NT2/D1 (cell line): ENCODE data around the gene CEBPB.
A peak's percentile ranks its signal among the peaks of the same experiment; 100 is the strongest.

Experiments used
- DNase-seq: peaks from one replicate; pipeline ENCODE4 v3.0.0-alpha.2; 2011; ENCODE audit warnings: low read depth, low spot score
- H3K27me3 ChIP-seq: 2 replicates; pipeline ENCODE4 v1.6.0; 2011; ENCODE audit warnings: mild to moderate bottlenecking; ENCODE audit not compliant: insufficient read length, insufficient read depth
- H3K36me3 ChIP-seq: 2 replicates; pipeline ENCODE4 v1.6.1; 2011; ENCODE audit warnings: mild to moderate bottlenecking, low read length, mixed read lengths; ENCODE audit not compliant: insufficient read depth, insufficient read length
- H3K4me1 ChIP-seq: 2 replicates; pipeline ENCODE4 v1.5.1; 2011; ENCODE audit not compliant: insufficient read depth, insufficient read length
- H3K4me3 ChIP-seq: 2 replicates; pipeline ENCODE4 v1.5.1; 2011; ENCODE audit warnings: low read depth; ENCODE audit not compliant: insufficient read length
- H3K9ac ChIP-seq: 2 replicates; pipeline ENCODE4 v1.6.0; 2011; ENCODE audit warnings: low read depth; ENCODE audit not compliant: insufficient read length
- H3K9me3 ChIP-seq: 2 replicates; pipeline ENCODE4 v1.5.1; 2011; ENCODE audit warnings: mild to moderate bottlenecking, low read length; ENCODE audit not compliant: insufficient read depth
- SUZ12 ChIP-seq: IDR thresholded peaks from 2 replicates; pipeline ENCODE4 v1.6.1; 2011; ENCODE audit not compliant: insufficient read length, insufficient read depth; ENCODE audit errors: extremely low read depth
- YY1 ChIP-seq: IDR thresholded peaks from 2 replicates; pipeline ENCODE4 v1.6.1; 2011; ENCODE audit not compliant: insufficient read length, insufficient read depth
- ZNF274 ChIP-seq: IDR thresholded peaks from 2 replicates; pipeline ENCODE4 v1.6.1; 2011; ENCODE audit warnings: mild to moderate bottlenecking, low read depth, low read length

The CEBPB gene

GRCh38 chr20:50213531-50214106, 23.0 kb downstream of the CEBPB start:
- Histone ChIP-seq H3K36me3 (no peaks in the 10 kb centered on the region), H3K9me3 (no peaks in the 10 kb centered on the region), H3K9ac (no peak overlapping the region), H3K4me1 (peaks cover 9% of the 10 kb centered on the region), H3K27me3 (no peaks in the 10 kb centered on the region), H3K4me3 (no peak overlapping the region)
- TF ChIP-seq ZNF274 (no peak), YY1 (no peak), SUZ12 (no peak)
- DNase-seq: no peak

- Histone ChIP-seq H3K4me1 (peaks cover 14% of the 10 kb centered on the region), H3K9ac (no peak overlapping the region), H3K36me3 (no peaks in the 10 kb centered on the region), H3K4me3 (no peak overlapping the region), H3K9me3 (no peaks in the 10 kb centered on the region), H3K27me3 (no peaks in the 10 kb centered on the region)
- TF ChIP-seq SUZ12: no peak
- TF ChIP-seq YY1: no peak
- TF ChIP-seq ZNF274: no peak
- DNase-seq: no peak
Observed at GRCh38 chr20:50214226-50215024, 23.8 kb downstream of the CEBPB start.

GRCh38 chr20:50215101-50215690, 24.6 kb downstream of the CEBPB start:
- TF ChIP-seq YY1: no peak
- TF ChIP-seq ZNF274: no peak
- no peak for TF ChIP-seq SUZ12
- H3K4me1 ChIP-seq: peaks cover 14% of the 10 kb centered on the region

GRCh38 chr20:50215926-50216325, 25.3 kb downstream of the CEBPB start:
- DNase-seq: no peak
- TF ChIP-seq SUZ12: no peak
- no peak for TF ChIP-seq YY1
- TF ChIP-seq ZNF274: no peak
- Histone ChIP-seq H3K4me3 (no peak overlapping the region), H3K9me3 (no peaks in the 10 kb centered on the region), H3K4me1 (peaks cover 17% of the 10 kb centered on the region), H3K27me3 (no peaks in the 10 kb centered on the region), H3K9ac (peak overlapping the region; percentile 32), H3K36me3 (no peaks in the 10 kb centered on the region)

More at GRCh38 chr20:50215101-50215690, 24.6 kb downstream of the CEBPB start:
- H3K9me3 ChIP-seq: no peaks in the 10 kb centered on the region
- no peak overlapping the region for H3K9ac ChIP-seq
- H3K36me3 ChIP-seq: no peaks in the 10 kb centered on the region
- H3K4me3 ChIP-seq: no peak overlapping the region
- H3K27me3 ChIP-seq: no peaks in the 10 kb centered on the region
- no peak for DNase-seq

GRCh38 chr20:50216543-50217206, 26.0 kb downstream of the CEBPB start:
- H3K4me1 ChIP-seq: peaks cover 17% of the 10 kb centered on the region
- no peak for TF ChIP-seq YY1
- TF ChIP-seq ZNF274: no peak
- TF ChIP-seq SUZ12: no peak
- no peaks in the 10 kb centered on the region for H3K9me3 ChIP-seq
- H3K9ac ChIP-seq: peak overlapping the region; percentile 34
- no peak overlapping the region for H3K4me3 ChIP-seq
- no peaks in the 10 kb centered on the region for H3K36me3 ChIP-seq
- no peaks in the 10 kb centered on the region for H3K27me3 ChIP-seq
- DNase-seq: no peak

GRCh38 chr20:50217207-50217949, 26.7 kb downstream of the CEBPB start:
- TF ChIP-seq YY1: no peak
- TF ChIP-seq SUZ12: no peak
- TF ChIP-seq ZNF274: no peak
- Histone ChIP-seq H3K36me3 (no peaks in the 10 kb centered on the region), H3K27me3 (no peaks in the 10 kb centered on the region), H3K4me1 (peaks cover 17% of the 10 kb centered on the region), H3K9me3 (no peaks in the 10 kb centered on the region), H3K4me3 (no peak overlapping the region), H3K9ac (no peak overlapping the region)
- no peak for DNase-seq
